Dendritic cell treated with granulocyte-macrophage colony-stimulating factor and Interleukin-4, amounts not matched to agents 40 ng/mL and 50 ng/mL, for 4 days (primary cell): ENCODE data around the gene HNRNPM.

Experiments used
- H3K27ac Mint-ChIP-seq: one replicate; pipeline ENCODE4 v1.8.0; 2022; ENCODE audit warnings: mild to moderate bottlenecking, mixed read lengths
- H3K27me3 Mint-ChIP-seq: one replicate; pipeline ENCODE4 v1.8.0; 2022; ENCODE audit warnings: mild to moderate bottlenecking, mixed read lengths
- H3K36me3 Mint-ChIP-seq: one replicate; pipeline ENCODE4 v1.8.0; 2022; ENCODE audit warnings: low read depth, mixed read lengths
- H3K4me1 Mint-ChIP-seq: one replicate; pipeline ENCODE4 v1.8.0; 2022; ENCODE audit warnings: low read depth, mixed read lengths
- H3K4me3 Mint-ChIP-seq: one replicate; pipeline ENCODE4 v1.8.0; 2022; ENCODE audit warnings: mild to moderate bottlenecking, moderate library complexity, mixed read lengths
- H3K9me3 Mint-ChIP-seq: one replicate; pipeline ENCODE4 v1.8.0; 2022; ENCODE audit warnings: mixed read lengths
- intact Hi-C: fragments of 100-400 bp; cut with micrococcal nuclease; formaldehyde crosslinking; loops from one replicate; pipeline ENCODE4 v1.15.0; 2022

HNRNPM gene

DNA sequence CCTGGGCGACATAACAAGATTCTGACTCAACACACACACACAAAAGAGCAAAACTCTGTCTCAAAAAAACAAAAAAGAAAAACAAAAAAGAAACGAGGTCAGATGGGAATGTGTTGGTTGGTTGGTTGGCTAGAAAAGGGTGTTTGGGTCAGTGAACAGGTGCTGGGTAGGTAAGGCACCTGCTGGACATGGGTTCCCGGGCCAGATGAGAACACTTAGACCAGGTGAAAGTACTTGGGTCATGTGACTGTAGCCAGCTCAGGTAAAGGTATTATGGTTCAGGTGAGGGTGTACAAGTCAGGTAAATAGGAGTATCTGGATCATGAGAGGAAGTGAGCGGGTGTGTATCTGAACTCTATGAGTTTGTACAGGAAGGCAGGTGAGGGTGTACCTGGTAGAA is 83.7 kb downstream of the HNRNPM start:
- Mint-ChIP-seq H3K36me3 (no peaks in the 10 kb centered on the region), H3K27ac (peak overlapping the region; percentile 6), H3K27me3 (no peaks in the 10 kb centered on the region), H3K9me3 (no peaks in the 10 kb centered on the region), H3K4me3 (no peak overlapping the region), H3K4me1 (peaks cover 17% of the 10 kb centered on the region)
- intact Hi-C loops = no loop called here

DNA sequence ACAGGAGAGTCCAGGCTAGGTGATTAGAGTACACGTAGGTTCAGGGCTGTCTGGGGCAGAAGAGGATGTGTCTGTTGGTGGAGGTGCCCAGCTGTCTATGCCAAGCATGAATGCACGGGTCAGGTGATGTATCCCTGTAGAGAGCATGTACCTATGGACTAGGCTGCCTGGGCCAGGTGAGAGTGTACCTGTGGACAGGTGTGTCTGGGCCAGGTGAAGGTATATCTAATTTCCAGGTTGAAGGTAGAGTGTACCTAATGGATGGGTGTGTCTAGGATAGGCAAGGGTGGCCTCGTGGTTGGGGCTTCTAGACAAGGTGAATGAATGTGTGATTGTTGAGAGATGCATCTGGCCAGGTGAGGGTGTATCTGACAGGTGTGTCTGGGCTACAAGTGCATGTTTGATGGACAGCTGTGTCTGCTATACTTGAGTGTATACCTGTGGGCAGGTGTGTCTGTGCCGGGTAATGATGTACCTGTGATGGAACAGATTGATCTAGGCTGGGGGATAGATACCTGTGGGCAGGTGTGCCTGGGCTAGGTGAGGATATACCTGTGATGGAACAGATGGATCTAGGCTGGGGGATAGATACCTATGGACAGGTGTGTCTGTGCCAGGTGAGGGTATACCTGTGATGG is 84.7 kb downstream of the HNRNPM start:
- intact Hi-C loops = no loop called here
- no peak overlapping the region for H3K27ac Mint-ChIP-seq
- no peaks in the 10 kb centered on the region for H3K27me3 Mint-ChIP-seq
- no peaks in the 10 kb centered on the region for H3K9me3 Mint-ChIP-seq
- H3K4me1 Mint-ChIP-seq = peaks cover 17% of the 10 kb centered on the region
- H3K36me3 Mint-ChIP-seq = no peaks in the 10 kb centered on the region
- H3K4me3 Mint-ChIP-seq = no peak overlapping the region

DNA sequence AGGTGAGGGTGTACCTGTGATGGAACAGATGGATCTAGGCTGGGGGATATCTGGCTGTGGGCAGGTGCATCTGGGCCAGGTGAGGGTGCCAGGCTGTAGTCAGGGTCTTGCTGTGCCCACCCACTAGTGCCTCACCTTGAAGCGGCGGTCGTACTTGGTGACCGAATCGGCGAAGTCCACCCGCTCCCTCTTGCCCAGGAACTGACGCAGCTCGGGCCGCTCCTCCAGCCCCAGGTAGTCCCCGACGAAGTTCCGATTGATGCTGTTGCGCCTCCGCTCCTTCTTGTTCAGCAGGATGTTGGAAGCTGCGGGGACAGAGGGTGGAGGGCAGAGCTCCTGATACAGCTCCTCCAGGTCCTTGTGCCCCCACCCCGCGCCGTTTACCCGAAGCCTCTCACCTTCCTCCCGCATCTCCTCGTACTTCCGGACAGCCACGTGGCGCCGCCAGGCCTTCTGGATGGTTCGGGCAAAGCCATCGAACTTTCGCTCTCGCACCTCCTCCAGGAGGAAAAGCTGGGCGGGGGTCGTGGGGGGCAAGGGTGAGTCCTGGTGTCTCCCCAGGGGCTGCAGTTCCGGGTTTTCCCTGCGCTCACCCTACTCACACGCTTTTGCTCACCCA is 85.4 kb downstream of the HNRNPM start:
- H3K36me3 Mint-ChIP-seq = no peaks in the 10 kb centered on the region
- H3K4me1 Mint-ChIP-seq = peaks cover 17% of the 10 kb centered on the region
- H3K27ac Mint-ChIP-seq = no peak overlapping the region
- intact Hi-C loops = no loop called here
- no peaks in the 10 kb centered on the region for H3K27me3 Mint-ChIP-seq
- no peak overlapping the region for H3K4me3 Mint-ChIP-seq
- H3K9me3 Mint-ChIP-seq = no peaks in the 10 kb centered on the region

DNA sequence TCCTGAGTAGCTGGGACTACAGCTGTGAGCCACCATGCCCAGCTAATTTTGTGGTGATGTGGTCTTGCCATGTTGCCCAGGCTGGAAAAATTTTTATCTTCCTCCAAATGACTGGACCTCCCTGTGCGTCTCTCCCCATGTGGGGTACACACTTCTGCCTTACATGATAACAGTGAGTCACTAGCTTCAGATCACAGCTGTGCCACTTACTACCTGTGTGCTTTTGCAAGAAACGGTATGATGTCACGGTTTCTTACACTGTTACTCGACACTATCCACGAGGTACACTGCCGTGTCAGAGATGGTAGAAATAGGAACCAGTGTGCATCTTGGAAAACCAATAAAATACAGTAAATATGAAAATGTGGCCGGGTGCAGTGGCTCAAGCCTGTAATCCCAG is 86.7 kb downstream of the HNRNPM start:
- Mint-ChIP-seq H3K36me3 (no peaks in the 10 kb centered on the region), H3K4me3 (no peak overlapping the region), H3K27me3 (no peaks in the 10 kb centered on the region), H3K4me1 (peaks cover 17% of the 10 kb centered on the region), H3K27ac (no peak overlapping the region), H3K9me3 (no peaks in the 10 kb centered on the region)
- intact Hi-C loops = no loop called here

DNA sequence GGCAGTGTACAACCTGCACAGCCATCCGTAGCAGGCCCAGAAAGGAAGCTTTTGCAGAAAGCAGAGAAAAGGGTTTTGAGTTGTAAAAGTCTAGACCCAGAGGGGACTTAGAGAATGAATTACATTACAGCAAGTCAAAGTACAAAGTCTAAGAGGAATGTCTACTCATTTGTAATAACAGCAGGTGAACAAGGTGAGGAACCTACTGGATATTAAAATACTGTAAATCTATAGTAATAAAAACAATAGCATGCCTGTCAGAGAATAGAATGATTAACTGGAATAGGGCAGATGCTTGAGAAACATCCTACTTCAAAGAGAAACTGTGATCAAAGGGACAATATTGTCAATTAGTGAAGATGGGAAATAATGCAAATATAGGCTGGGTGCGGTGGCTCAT is 87.5 kb downstream of the HNRNPM start:
- H3K27me3 Mint-ChIP-seq = no peaks in the 10 kb centered on the region
- H3K27ac Mint-ChIP-seq = no peak overlapping the region
- no peaks in the 10 kb centered on the region for H3K9me3 Mint-ChIP-seq
- no peaks in the 10 kb centered on the region for H3K36me3 Mint-ChIP-seq
- H3K4me3 Mint-ChIP-seq = no peak overlapping the region
- intact Hi-C loops = no loop called here
- peaks cover 17% of the 10 kb centered on the region for H3K4me1 Mint-ChIP-seq

DNA sequence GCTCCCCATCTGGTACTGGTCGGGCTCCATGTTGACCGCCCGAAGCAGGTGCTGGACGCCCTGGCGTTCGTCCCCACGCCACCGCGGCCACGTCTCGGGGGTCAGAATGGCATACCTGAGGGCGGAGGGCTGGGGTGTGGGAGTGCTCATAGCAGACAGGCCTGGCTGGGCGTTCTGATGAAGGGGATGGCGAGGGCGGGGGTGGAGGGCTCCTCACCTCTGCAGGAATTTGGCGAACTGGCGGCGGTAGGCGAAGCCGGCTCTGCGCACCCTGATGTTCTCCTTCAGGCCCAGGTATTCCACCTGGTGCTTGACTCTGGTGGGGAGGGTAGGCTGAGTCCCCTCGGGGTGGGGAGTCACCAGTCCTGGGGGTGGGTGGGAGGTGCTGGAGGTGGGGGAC is 91.5 kb downstream of the HNRNPM start:
- intact Hi-C loops = no loop called here
- H3K4me1 Mint-ChIP-seq = peaks cover 15% of the 10 kb centered on the region
- no peak overlapping the region for H3K4me3 Mint-ChIP-seq
- no peaks in the 10 kb centered on the region for H3K27me3 Mint-ChIP-seq
- H3K36me3 Mint-ChIP-seq = peaks cover 31% of the 10 kb centered on the region
- no peak overlapping the region for H3K27ac Mint-ChIP-seq
- H3K9me3 Mint-ChIP-seq = no peaks in the 10 kb centered on the region

DNA sequence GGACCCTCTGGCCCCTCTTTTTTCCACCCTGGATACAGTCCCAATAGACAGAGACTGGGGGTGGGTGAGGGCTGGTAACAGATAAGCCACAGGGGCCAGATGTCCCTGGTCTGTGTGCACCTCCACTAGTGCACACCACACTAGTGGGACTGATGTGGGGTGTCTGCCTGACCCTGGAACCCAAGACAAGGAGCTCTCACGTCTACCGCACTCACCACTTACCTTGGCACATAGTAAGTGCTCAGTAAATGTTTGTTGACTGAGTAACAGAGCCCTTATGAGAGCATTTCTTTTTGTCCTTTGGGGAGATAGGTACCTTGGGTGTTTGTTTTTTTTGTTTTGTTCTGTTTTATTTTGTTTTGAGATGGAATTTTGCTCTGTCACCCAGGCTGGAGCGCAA is 92.3 kb downstream of the HNRNPM start:
- Mint-ChIP-seq H3K36me3 (peaks cover 40% of the 10 kb centered on the region), H3K27me3 (no peaks in the 10 kb centered on the region), H3K4me1 (peaks cover 23% of the 10 kb centered on the region), H3K4me3 (no peak overlapping the region), H3K9me3 (no peaks in the 10 kb centered on the region), H3K27ac (no peak overlapping the region)
- intact Hi-C loops = no loop called here
